Vagina (tissue), 2 donors: ENCODE results near the gene FUZ.

Source experiments
- CTCF ChIP-seq, 3 experiments: fragments of 450-650 bp in 2 of 3; fragments of 200-600 bp in 1 of 3; sonication (generic) in 1 of 3; IDR thresholded peaks; one replicate each; pipeline ENCODE4 v1.5.1; 2017 to 2019; ENCODE audit warnings: antibody characterized with exemption in 3 of 3, mild to moderate bottlenecking in 2 of 3, moderate library complexity in 2 of 3
- POLR2A ChIP-seq, 2 donors: fragments of 450-650 bp; IDR thresholded peaks; one replicate each; pipeline ENCODE4 v1.6.1; 2017; ENCODE audit warnings: antibody characterized with exemption in 2 of 2, mild to moderate bottlenecking in 2 of 2, moderate library complexity in 2 of 2

DNA sequence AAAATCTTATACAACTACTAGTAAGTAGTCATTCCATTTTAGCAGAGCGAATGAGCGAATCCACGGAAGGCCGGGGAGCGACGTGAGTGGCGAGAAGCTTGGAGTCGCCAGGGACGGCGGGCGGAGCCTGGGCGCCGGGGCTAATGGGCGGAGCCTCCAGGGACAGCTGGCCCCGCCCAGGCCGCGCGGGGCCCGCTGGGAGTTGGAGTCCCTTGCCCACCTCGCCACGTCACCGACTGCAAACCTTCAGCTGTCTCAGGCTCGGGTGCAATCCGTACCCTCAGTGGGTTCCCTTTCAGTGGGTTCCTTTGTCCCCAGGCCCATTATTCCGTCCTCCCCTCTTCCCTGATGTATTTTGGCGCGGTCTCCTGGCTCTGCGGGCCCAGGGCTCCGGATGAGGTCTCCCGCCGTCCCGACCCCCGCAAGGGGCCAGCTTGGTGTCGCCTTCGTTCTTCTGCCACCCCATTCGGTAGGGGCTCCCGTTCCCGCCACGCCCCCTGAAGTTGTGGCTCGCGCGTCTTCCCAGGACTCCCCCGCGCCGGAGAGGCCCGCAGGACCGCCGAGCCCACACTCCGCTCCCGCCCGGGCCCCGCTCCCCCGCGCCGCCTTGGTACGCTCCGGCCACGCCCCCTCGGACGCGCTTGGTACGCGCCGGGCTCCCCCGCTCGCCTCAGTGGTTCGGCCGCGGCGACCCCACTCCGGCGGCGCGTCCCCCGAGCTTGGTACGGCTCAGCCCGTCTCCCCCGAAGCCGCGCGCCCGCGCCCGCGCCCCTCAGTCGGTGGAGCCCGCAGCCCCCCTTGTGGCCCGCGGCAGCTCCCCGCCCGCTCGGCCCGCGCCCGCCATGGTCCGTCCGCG is 37.6 kb upstream of the FUZ start, which contains the start of gene PTOV1:
- no peak for TF ChIP-seq CTCF (IDR thresholded peaks at IDR 0.05)
- peak in 1 of 2 donors; percentile 50 for TF ChIP-seq POLR2A (IDR thresholded peaks at IDR 0.05)
